Neural crest cell (in vitro differentiated cells): ENCODE results near the gene PTGS2. TPM values are rescaled to one million over a fixed set of nuclear protein-coding genes. Genes with fewer than 3 reads are reported as not detected.

Experiments used
- DNase-seq: peaks from one replicate; pipeline ENCODE4 v3.0.0; 2021; ENCODE audit warnings: low read depth, mixed read lengths, low spot score
- H3K27ac Mint-ChIP-seq: one replicate; pipeline ENCODE4 v1.8.0; 2021; ENCODE audit warnings: mild to moderate bottlenecking, mixed read lengths; ENCODE audit not compliant: unreplicated experiment
- H3K27me3 Mint-ChIP-seq: 2 replicates; pipeline ENCODE4 v1.8.0; 2021; ENCODE audit warnings: low read depth, mild to moderate bottlenecking, mixed read lengths
- H3K36me3 Mint-ChIP-seq: 2 replicates; pipeline ENCODE4 v1.8.0; 2021; ENCODE audit warnings: low read depth, mild to moderate bottlenecking, mixed read lengths
- H3K4me1 Mint-ChIP-seq: 2 replicates; pipeline ENCODE4 v1.8.0; 2021; ENCODE audit warnings: mixed read lengths
- H3K4me3 Mint-ChIP-seq: one replicate; pipeline ENCODE4 v1.8.0; 2021; ENCODE audit warnings: mild to moderate bottlenecking, mixed read lengths
- H3K9me3 Mint-ChIP-seq: 2 replicates; pipeline ENCODE4 v1.8.0; 2021; ENCODE audit warnings: mixed read lengths
- total RNA-seq: library from RNA; stranded (reverse); gene quantifications from 2 replicates; pipeline ENCODE4 v1.2.1, GENCODE V29; 2021
- TF ChIP-seq, protein P1 (sequence below): fragments of 200-600 bp; sonication (generic); conservative IDR thresholded peaks from 2 replicates; pipeline ENCODE4 v1.5.0; 2021; ENCODE audit warnings: antibody characterized with exemption, mild to moderate bottlenecking

Gene PTGS2
- total RNA-seq, 1 donor from 2014 or later: not detected

DNA sequence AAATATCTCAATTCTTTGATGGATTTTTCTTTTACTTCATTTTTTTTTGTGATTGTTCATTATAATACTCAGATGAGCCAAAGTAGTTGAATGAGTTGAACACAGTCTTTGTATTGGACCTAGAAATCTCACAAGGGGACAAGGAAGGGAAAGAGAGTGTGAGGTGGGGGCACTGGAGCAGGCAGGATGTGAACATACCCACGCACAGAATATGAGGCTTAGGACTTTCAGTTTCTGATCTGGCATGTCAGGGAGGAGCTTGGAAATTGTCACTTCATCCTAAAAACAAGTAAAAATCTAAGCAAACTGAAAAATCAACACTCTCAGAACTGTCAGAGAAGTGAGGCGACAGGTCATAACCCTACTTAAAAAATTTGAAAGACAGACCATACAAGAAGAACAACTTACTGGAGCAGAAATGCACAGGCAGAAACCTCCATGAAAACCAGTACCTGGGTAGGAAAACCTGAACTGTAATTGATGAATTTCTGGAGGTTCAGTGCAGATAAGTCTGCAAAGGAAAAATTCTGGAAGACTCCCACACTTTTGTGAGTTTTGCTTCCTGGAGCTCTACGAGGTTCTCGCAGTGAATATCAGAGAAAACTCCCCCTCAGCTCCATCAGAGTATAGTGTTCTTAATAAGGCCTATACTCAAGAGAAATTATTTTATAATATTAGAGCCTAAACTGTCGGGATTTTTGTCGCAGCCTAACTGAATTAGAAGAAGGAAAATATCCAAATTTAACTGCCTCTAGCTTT lies 3.6 kb upstream of the PTGS2 start:
- Mint-ChIP-seq H3K4me1 (peaks cover 18% of the 10 kb centered on the region), H3K27ac (no peak overlapping the region), H3K9me3 (peaks cover 5% of the 10 kb centered on the region), H3K36me3 (no peaks in the 10 kb centered on the region), H3K4me3 (no peak overlapping the region), H3K27me3 (peaks cover 51% of the 10 kb centered on the region)
- DNase-seq: no peak
- TF ChIP-seq, protein P1, sequence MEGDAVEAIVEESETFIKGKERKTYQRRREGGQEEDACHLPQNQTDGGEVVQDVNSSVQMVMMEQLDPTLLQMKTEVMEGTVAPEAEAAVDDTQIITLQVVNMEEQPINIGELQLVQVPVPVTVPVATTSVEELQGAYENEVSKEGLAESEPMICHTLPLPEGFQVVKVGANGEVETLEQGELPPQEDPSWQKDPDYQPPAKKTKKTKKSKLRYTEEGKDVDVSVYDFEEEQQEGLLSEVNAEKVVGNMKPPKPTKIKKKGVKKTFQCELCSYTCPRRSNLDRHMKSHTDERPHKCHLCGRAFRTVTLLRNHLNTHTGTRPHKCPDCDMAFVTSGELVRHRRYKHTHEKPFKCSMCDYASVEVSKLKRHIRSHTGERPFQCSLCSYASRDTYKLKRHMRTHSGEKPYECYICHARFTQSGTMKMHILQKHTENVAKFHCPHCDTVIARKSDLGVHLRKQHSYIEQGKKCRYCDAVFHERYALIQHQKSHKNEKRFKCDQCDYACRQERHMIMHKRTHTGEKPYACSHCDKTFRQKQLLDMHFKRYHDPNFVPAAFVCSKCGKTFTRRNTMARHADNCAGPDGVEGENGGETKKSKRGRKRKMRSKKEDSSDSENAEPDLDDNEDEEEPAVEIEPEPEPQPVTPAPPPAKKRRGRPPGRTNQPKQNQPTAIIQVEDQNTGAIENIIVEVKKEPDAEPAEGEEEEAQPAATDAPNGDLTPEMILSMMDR: no peak

DNA sequence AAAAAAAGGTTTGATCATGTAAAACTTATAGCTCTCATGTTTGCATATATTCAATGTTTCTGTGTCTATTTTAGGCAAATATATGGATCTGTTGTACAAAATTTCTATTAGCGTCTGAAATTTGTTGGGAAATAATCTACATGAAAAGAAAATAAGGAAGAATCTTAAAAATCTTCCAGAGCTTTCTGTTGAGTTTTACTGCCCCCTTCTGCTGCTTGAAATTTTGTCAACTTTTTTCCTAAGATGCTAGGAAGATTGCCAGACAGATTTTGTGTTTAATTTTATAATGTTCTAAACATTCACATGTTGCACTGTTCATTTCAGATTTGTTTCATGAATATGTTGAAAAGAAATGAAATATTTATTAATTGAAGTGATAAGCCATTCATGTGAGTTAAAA lies 2.5 kb upstream of the PTGS2 start:
- Mint-ChIP-seq H3K36me3 (no peaks in the 10 kb centered on the region), H3K4me3 (no peak overlapping the region), H3K9me3 (peaks cover 2% of the 10 kb centered on the region), H3K27ac (no peak overlapping the region), H3K27me3 (peaks cover 58% of the 10 kb centered on the region), H3K4me1 (peaks cover 18% of the 10 kb centered on the region)
- TF ChIP-seq, protein P1: no peak
- DNase-seq: no peak

DNA sequence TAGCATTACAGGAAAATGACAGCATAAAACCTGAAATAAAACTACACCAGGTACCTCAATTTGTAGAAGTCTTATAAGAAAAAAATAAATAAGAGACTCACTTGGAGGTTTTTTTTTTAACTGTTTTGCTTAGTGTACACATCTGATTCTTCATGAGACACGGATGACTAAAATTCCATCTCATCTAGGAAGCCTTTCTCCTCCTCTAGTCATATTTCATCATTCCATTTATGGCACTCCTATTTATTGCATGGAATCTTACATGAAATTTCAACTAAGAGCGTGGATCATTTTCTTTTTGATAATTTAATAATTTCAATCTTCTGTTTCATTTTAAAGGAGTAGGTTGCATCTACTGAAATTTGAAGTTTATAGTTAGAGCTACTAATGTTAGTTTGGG lies 1.6 kb upstream of the PTGS2 start:
- H3K9me3 Mint-ChIP-seq: no peaks in the 10 kb centered on the region
- TF ChIP-seq, protein P1: no peak
- H3K36me3 Mint-ChIP-seq: no peaks in the 10 kb centered on the region
- peaks cover 61% of the 10 kb centered on the region for H3K27me3 Mint-ChIP-seq
- no peak overlapping the region for H3K27ac Mint-ChIP-seq
- DNase-seq: no peak
- H3K4me3 Mint-ChIP-seq: no peak overlapping the region
- H3K4me1 Mint-ChIP-seq: peaks cover 18% of the 10 kb centered on the region

DNA sequence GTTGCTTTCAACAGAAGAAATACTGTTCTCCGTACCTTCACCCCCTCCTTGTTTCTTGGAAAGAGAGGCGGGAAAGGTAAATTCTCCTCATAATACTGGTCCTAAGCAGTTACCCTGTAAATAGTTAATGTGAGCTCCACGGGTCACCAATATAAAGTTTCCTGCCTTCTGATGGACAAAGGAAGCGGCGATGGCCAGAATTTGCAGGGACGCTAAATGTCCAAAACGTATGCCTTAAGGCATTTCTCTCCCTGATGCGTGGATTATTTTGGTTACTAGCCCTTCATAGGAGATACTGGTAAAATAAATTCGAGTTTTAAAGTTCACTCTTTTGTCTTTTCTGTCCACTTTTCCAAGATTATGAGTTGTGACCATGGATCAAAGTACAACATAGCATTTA lies 898 bp upstream of the PTGS2 start:
- Mint-ChIP-seq H3K9me3 (no peaks in the 10 kb centered on the region), H3K4me1 (peaks cover 18% of the 10 kb centered on the region), H3K4me3 (peak overlapping the region; percentile 94), H3K36me3 (no peaks in the 10 kb centered on the region), H3K27ac (no peak overlapping the region), H3K27me3 (peaks cover 64% of the 10 kb centered on the region)
- TF ChIP-seq, protein P1: no peak
- DNase-seq: no peak

DNA sequence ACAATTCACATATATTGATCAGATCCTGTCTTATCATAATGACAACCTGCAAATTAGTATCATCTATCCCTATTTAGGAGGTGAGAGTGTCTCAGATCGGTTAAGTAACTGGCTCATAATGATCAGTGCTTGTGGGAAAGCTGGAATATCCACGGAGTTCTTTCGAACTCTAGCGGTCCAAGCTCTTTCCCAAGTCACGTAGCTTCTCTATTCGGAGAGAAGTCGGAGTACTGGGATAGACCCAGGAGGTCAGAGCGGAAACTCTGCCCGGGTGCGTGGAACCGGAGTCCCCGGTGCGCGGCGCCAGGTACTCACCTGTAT lies 339 bp downstream of the PTGS2 start:
- Mint-ChIP-seq H3K9me3 (no peaks in the 10 kb centered on the region), H3K27me3 (peaks cover 67% of the 10 kb centered on the region), H3K4me3 (peak overlapping the region; percentile 94), H3K36me3 (no peaks in the 10 kb centered on the region), H3K4me1 (peaks cover 18% of the 10 kb centered on the region), H3K27ac (no peak overlapping the region)
- TF ChIP-seq, protein P1: no peak
- no peak for DNase-seq
